Neutrophil (primary cell): ENCODE measurements around the gene EHMT1.

ENCODE experiments used
- H3K27ac ChIP-seq: fragments of 200-600 bp; sonication (generic); 2 replicates; pipeline ENCODE4 v1.5.1; 2016; ENCODE audit warnings: mild to moderate bottlenecking, moderate library complexity
- H3K27me3 ChIP-seq: fragments of 200-600 bp; sonication (generic); 2 replicates; pipeline ENCODE4 v1.6.0; 2016; ENCODE audit warnings: mild to moderate bottlenecking
- H3K36me3 ChIP-seq: fragments of 200-600 bp; sonication (generic); 2 replicates; pipeline ENCODE4 v1.5.1; 2017
- H3K4me1 ChIP-seq, 2 experiments: fragments of 200-600 bp in 1 of 2; sonication (generic) in 1 of 2; 1 replicate in 1 of 2; 2 replicates in 1 of 2; pipeline versions ENCODE4 v1.5.1 to v1.6.1; 2013 to 2016; ENCODE audit warnings: low read depth in 1 of 2, low read length in 1 of 2, mild to moderate bottlenecking in 1 of 2, moderate library complexity in 1 of 2; ENCODE audit not compliant: control insufficient read depth in 1 of 2, insufficient read depth in 1 of 2
- H3K4me3 ChIP-seq, 2 experiments: fragments of 200-600 bp in 1 of 2; sonication (generic) in 1 of 2; 1 replicate in 1 of 2; 2 replicates in 1 of 2; pipeline ENCODE4 v1.5.1; 2013 to 2016; ENCODE audit warnings: low read depth in 1 of 2, low read length in 1 of 2, mild to moderate bottlenecking in 1 of 2, moderate library complexity in 1 of 2
- H3K9me3 ChIP-seq: fragments of 200-600 bp; sonication (generic); 2 replicates; pipeline ENCODE4 v1.5.1; 2016
- TF ChIP-seq, protein P1 (sequence below): fragments of 200-600 bp; sonication (generic); IDR thresholded peaks from 2 replicates; pipeline ENCODE4 v1.5.1; 2016; ENCODE audit warnings: antibody characterized with exemption

The EHMT1 gene

DNA sequence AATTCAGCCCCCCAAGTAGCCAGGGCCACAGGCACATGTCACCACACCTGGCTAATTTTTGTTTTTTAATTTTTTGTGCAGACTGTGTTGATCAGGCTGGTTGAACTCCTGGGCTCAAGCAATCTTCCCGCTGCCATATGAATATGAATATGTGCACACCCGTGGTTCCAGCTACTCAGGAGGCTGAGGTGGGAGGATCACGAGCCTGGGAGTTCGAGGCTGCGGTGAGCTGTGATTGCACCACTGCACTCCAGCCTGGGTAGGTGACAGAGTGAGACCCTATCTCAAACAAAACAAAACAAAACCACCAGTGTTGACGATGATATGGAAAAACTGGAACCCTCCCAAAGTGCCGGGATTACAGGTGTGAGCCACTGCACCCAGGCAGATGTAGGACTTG lies 32.0 kb downstream of the EHMT1 start:
- peaks cover 20 to 22% of the 10 kb centered on the region in 2 experiments for H3K4me1 ChIP-seq
- TF ChIP-seq, protein P1, sequence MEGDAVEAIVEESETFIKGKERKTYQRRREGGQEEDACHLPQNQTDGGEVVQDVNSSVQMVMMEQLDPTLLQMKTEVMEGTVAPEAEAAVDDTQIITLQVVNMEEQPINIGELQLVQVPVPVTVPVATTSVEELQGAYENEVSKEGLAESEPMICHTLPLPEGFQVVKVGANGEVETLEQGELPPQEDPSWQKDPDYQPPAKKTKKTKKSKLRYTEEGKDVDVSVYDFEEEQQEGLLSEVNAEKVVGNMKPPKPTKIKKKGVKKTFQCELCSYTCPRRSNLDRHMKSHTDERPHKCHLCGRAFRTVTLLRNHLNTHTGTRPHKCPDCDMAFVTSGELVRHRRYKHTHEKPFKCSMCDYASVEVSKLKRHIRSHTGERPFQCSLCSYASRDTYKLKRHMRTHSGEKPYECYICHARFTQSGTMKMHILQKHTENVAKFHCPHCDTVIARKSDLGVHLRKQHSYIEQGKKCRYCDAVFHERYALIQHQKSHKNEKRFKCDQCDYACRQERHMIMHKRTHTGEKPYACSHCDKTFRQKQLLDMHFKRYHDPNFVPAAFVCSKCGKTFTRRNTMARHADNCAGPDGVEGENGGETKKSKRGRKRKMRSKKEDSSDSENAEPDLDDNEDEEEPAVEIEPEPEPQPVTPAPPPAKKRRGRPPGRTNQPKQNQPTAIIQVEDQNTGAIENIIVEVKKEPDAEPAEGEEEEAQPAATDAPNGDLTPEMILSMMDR: no peak
- no peaks in the 10 kb centered on the region for H3K9me3 ChIP-seq
- H3K27ac ChIP-seq: no peak overlapping the region
- H3K27me3 ChIP-seq: no peaks in the 10 kb centered on the region
- H3K4me3 ChIP-seq: no peak overlapping the region
- H3K36me3 ChIP-seq: peaks cover 7% of the 10 kb centered on the region

DNA sequence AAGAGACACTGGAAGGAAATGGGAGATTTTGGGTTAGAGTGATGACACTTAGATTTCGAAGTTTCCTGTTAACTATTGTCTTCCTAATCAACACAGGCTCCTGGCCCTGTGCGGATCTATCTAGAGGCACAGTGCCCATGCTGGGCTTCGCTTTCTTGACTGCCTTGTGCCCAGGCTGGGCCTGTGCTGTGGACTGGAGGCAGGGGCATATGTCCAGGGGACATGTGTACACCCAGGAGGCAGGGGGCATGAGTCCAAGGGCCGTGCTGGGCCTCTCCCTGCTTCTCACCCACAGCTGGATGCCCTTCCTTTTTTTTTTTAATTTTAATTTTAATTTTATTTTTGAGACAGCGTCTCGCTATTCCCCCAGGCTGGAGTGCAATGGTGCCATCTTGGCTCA lies 37.6 kb downstream of the EHMT1 start:
- Histone ChIP-seq H3K4me3 (no peak overlapping the region), H3K27me3 (no peaks in the 10 kb centered on the region), H3K27ac (peak overlapping the region; percentile 49), H3K9me3 (no peaks in the 10 kb centered on the region), H3K36me3 (peaks cover 7% of the 10 kb centered on the region), H3K4me1 (peaks cover 13 to 14% of the 10 kb centered on the region in 2 experiments)
- TF ChIP-seq, protein P1: no peak

DNA sequence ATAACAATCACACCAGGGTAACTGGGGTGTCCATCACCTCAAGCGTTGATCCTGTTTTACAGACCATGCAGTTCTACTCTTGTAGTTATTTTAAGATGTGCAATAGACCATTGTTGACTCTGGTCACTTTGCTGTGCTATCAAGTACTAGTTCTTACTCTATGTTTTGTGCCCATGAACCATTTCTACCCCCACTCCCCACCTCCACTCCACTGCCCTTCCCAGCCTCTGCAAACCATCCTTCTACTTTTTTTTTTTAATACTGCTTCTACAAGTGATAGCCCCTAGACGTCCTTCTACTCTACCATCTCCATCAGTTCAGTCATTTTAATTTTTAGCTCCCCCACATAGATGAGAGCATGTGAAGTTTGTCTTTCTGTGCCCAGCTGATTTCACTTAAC lies 38.8 kb downstream of the EHMT1 start:
- Histone ChIP-seq H3K4me3 (no peak overlapping the region), H3K27me3 (no peaks in the 10 kb centered on the region), H3K9me3 (no peaks in the 10 kb centered on the region), H3K36me3 (peaks cover 7% of the 10 kb centered on the region), H3K27ac (no peak overlapping the region), H3K4me1 (peaks cover 11 to 13% of the 10 kb centered on the region in 2 experiments)
- TF ChIP-seq, protein P1: no peak

DNA sequence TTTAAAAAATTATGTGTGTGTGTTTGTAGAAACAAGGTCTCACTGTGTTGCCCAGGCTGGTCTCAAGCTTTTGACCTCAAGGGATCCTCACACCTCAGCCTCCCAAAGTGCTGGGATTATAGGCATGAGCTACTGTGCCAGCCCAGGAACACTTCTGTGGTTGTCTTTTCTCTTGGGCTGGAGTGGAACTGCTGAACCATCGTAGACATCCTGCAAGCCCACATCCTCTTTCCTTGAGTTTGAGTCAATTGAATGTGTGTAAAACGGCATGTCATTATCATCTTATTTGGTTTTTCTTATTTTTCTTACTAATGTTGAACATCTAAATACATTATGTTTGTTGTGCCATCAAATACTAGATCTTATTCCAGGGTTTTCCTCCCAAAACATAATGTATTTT lies 40.0 kb downstream of the EHMT1 start:
- Histone ChIP-seq H3K4me3 (no peak overlapping the region), H3K9me3 (no peaks in the 10 kb centered on the region), H3K27me3 (no peaks in the 10 kb centered on the region), H3K27ac (no peak overlapping the region), H3K4me1 (peaks cover 11 to 13% of the 10 kb centered on the region in 2 experiments), H3K36me3 (peaks cover 7% of the 10 kb centered on the region)
- TF ChIP-seq, protein P1: no peak

DNA sequence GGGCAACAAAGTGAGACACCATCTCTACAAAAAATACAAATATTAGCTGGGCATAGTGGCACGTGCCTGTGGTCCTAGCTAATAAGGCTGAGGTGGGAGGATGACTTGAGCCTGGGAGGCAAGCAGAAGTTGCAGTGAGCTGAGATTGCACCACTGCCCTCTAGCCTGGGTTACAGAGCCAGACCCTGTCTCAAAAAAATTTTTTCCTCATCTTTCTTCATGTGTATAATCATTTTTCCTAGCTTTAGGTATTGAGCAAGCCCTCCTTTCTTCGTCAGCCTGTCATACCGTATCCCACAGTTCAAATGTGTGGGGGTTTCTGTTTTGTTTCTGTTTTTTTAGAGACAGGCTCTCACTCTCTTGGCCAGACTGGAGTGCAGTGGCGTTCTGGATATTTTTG lies 41.3 kb downstream of the EHMT1 start:
- H3K4me1 ChIP-seq: peaks cover 11 to 13% of the 10 kb centered on the region in 2 experiments
- no peaks in the 10 kb centered on the region for H3K9me3 ChIP-seq
- no peaks in the 10 kb centered on the region for H3K27me3 ChIP-seq
- TF ChIP-seq, protein P1: no peak
- peaks cover 9% of the 10 kb centered on the region for H3K36me3 ChIP-seq
- H3K4me3 ChIP-seq: no peak overlapping the region
- no peak overlapping the region for H3K27ac ChIP-seq

DNA sequence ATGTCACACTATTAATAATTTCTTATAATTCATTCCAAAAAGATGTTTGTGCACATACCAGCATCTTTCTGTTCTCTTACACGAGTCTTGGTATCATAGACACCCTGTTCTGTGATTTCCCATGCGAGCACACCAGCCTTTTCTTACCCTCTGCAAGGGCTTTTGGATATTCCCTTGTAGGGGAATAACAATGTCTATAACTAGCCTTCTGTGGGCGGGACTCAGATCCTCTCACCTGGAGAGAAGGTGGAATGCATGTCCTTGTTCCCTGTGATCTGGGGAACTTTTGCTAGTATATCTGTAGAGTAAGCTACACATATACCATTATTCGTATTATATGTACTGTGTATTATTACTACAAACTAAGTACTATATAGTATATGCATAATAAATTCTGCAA lies 44.8 kb downstream of the EHMT1 start:
- no peak overlapping the region for H3K27ac ChIP-seq
- H3K4me3 ChIP-seq: no peak overlapping the region
- H3K4me1 ChIP-seq: peaks cover 0 to 5% of the 10 kb centered on the region in 2 experiments
- no peaks in the 10 kb centered on the region for H3K9me3 ChIP-seq
- TF ChIP-seq, protein P1: no peak
- H3K27me3 ChIP-seq: no peaks in the 10 kb centered on the region
- peaks cover 8% of the 10 kb centered on the region for H3K36me3 ChIP-seq
